H9 (cell line): ENCODE measurements around the gene GRIP1. TPM values are rescaled to one million over a fixed set of nuclear protein-coding genes. Genes with fewer than 3 reads are reported as not detected.

Experiments
- DNase-seq: peaks from one replicate; pipeline ENCODE4 v3.0.0-alpha.2; 2017
- H2AFZ ChIP-seq: one replicate; pipeline ENCODE4 v1.6.1; 2013; ENCODE audit warnings: mild to moderate bottlenecking, low read length, control low read depth, moderate library complexity
- H2AK5ac ChIP-seq: 2 replicates; pipeline ENCODE4 v1.6.1; 2013; ENCODE audit warnings: low read length, control low read depth, mixed read lengths; ENCODE audit not compliant: insufficient read length
- H2BK120ac ChIP-seq: one replicate; pipeline ENCODE4 v1.6.1; 2013; ENCODE audit warnings: low read depth, mild to moderate bottlenecking, low read length, control low read depth, inconsistent platforms; ENCODE audit not compliant: poor library complexity, severe bottlenecking
- H2BK12ac ChIP-seq: 2 replicates; pipeline ENCODE4 v1.6.1; 2013; ENCODE audit warnings: low read length, control low read depth, mixed read lengths, low read depth; ENCODE audit not compliant: insufficient read length
- H2BK15ac ChIP-seq: 2 replicates; pipeline ENCODE4 v1.6.1; 2013; ENCODE audit warnings: low read depth, low read length, control low read depth
- H2BK20ac ChIP-seq: one replicate; pipeline ENCODE4 v1.6.1; 2013; ENCODE audit warnings: low read depth, mild to moderate bottlenecking, low read length, control low read depth, inconsistent platforms; ENCODE audit not compliant: poor library complexity, severe bottlenecking
- H2BK5ac ChIP-seq: 2 replicates; pipeline ENCODE4 v1.6.1; 2013; ENCODE audit warnings: low read length, control low read depth, mixed read lengths; ENCODE audit not compliant: insufficient read length
- H3K14ac ChIP-seq: 2 replicates; pipeline ENCODE4 v1.6.1; 2013; ENCODE audit warnings: low read length, control low read depth; ENCODE audit not compliant: insufficient read depth
- H3K18ac ChIP-seq: 2 replicates; pipeline ENCODE4 v1.6.1; 2013; ENCODE audit warnings: low read depth, mild to moderate bottlenecking, mixed read lengths, low read length, control low read depth; ENCODE audit not compliant: insufficient read length
- H3K23ac ChIP-seq: 2 replicates; pipeline ENCODE4 v1.6.1; 2013; ENCODE audit warnings: low read length, control low read depth, mixed read lengths, low read depth; ENCODE audit not compliant: insufficient read length
- H3K23me2 ChIP-seq: 2 replicates; pipeline ENCODE4 v1.6.1; 2013; ENCODE audit warnings: low read depth, mild to moderate bottlenecking, mixed read lengths, low read length, control low read depth; ENCODE audit not compliant: insufficient read length, poor library complexity, severe bottlenecking
- H3K27ac ChIP-seq: 2 replicates; pipeline ENCODE4 v1.5.1; 2013; ENCODE audit warnings: low read length, control low read depth, mixed read lengths, low read depth; ENCODE audit not compliant: insufficient read length
- H3K27me3 ChIP-seq: 2 replicates; pipeline ENCODE4 v1.6.1; 2013; ENCODE audit warnings: low read length, control low read depth, inconsistent platforms; ENCODE audit not compliant: insufficient read depth
- H3K4ac ChIP-seq: 2 replicates; pipeline ENCODE4 v1.6.1; 2013; ENCODE audit warnings: low read depth, mild to moderate bottlenecking, control low read depth, inconsistent platforms, low read length, moderate library complexity
- H3K4me1 ChIP-seq: 2 replicates; pipeline ENCODE4 v1.6.1; 2013; ENCODE audit warnings: low read length, control low read depth, inconsistent platforms; ENCODE audit not compliant: insufficient read depth
- H3K4me2 ChIP-seq: 2 replicates; pipeline ENCODE4 v1.6.1; 2013; ENCODE audit warnings: low read length, control low read depth, mixed read lengths; ENCODE audit not compliant: insufficient read length, insufficient read depth
- H3K56ac ChIP-seq: 2 replicates; pipeline ENCODE4 v1.6.1; 2013; ENCODE audit warnings: low read depth, mild to moderate bottlenecking, mixed read lengths, low read length, control low read depth; ENCODE audit not compliant: insufficient read length
- H3K79me1 ChIP-seq: 2 replicates; pipeline ENCODE4 v1.6.1; 2013; ENCODE audit warnings: low read depth, mild to moderate bottlenecking, moderate library complexity, low read length, control low read depth, inconsistent platforms; ENCODE audit not compliant: insufficient read depth, poor library complexity, severe bottlenecking
- H3K79me2 ChIP-seq: 2 replicates; pipeline ENCODE4 v1.6.1; 2013; ENCODE audit warnings: low read length, control low read depth, inconsistent platforms; ENCODE audit not compliant: insufficient read depth
- H3K9ac ChIP-seq: 2 replicates; pipeline ENCODE4 v1.6.1; 2013; ENCODE audit warnings: low read length, control low read depth, mixed read lengths; ENCODE audit not compliant: insufficient read length; ENCODE audit errors: extremely low read depth
- H3K9me3 ChIP-seq: one replicate; pipeline ENCODE4 v1.6.1; 2013; ENCODE audit warnings: low read depth, low read length, inconsistent platforms; ENCODE audit not compliant: control insufficient read depth
- H3T11ph ChIP-seq: one replicate; pipeline ENCODE4 v1.6.1; 2013; ENCODE audit warnings: mild to moderate bottlenecking, low read length, control low read depth, inconsistent platforms
- H4K20me1 ChIP-seq: one replicate; pipeline ENCODE4 v1.6.1; 2013; ENCODE audit not compliant: control insufficient read depth, insufficient read length, insufficient read depth
- H4K5ac ChIP-seq: 2 replicates; pipeline ENCODE4 v1.6.1; 2013; ENCODE audit warnings: low read depth, mild to moderate bottlenecking, mixed read lengths, low read length, control low read depth; ENCODE audit not compliant: insufficient read length
- H4K8ac ChIP-seq: replicated peaks from 2 replicates; pipeline ENCODE4 v1.6.1; 2013; ENCODE audit warnings: low read length, control low read depth, mixed read lengths, low read depth; ENCODE audit not compliant: insufficient read length
- H4K91ac ChIP-seq: 2 replicates; pipeline ENCODE4 v1.6.1; 2013; ENCODE audit warnings: low read depth, mild to moderate bottlenecking, moderate library complexity, mixed read lengths, low read length, control low read depth; ENCODE audit not compliant: insufficient read length
- H3K27ac Mint-ChIP-seq, 3 experiments: 2 replicates in 2 of 3; 3 replicates in 1 of 3; pipeline ENCODE4 v1.8.0; 2020 to 2021; ENCODE audit warnings: mixed read lengths in 3 of 3, mild to moderate bottlenecking in 1 of 3, moderate library complexity in 1 of 3
- H3K27me3 Mint-ChIP-seq: 2 replicates; pipeline ENCODE4 v1.8.0; 2021; ENCODE audit warnings: low read depth, mild to moderate bottlenecking, moderate library complexity, mixed read lengths
- H3K36me3 Mint-ChIP-seq, 3 experiments: 2 replicates in 2 of 3; 3 replicates in 1 of 3; pipeline ENCODE4 v1.8.0; 2020 to 2021; ENCODE audit warnings: low read depth in 3 of 3, mixed read lengths in 3 of 3; ENCODE audit not compliant: insufficient read depth in 1 of 3
- H3K4me1 Mint-ChIP-seq, 2 experiments: 2 replicates each; pipeline ENCODE4 v1.8.0; 2020; ENCODE audit warnings: mixed read lengths in 2 of 2
- H3K4me3 Mint-ChIP-seq, 2 experiments: 2 replicates in 1 of 2; 3 replicates in 1 of 2; pipeline ENCODE4 v1.8.0; 2020 to 2021; ENCODE audit warnings: mild to moderate bottlenecking in 2 of 2, mixed read lengths in 2 of 2, moderate library complexity in 1 of 2
- H3K9me3 Mint-ChIP-seq, 2 experiments: 2 replicates in 1 of 2; 3 replicates in 1 of 2; pipeline ENCODE4 v1.8.0; 2020; ENCODE audit warnings: mild to moderate bottlenecking in 2 of 2, mixed read lengths in 2 of 2, moderate library complexity in 1 of 2
- CTCF ChIP-seq: fragments of 200-600 bp; sonication (generic); conservative IDR thresholded peaks from 3 replicates; pipeline ENCODE4 v1.8.0; 2021; ENCODE audit warnings: antibody characterized with exemption, mild to moderate bottlenecking
- WGBS: extraction: QIAGEN DNeasy Blood & Tissue Kit; methylation state at CpG from one replicate; pipeline ENCODE4 v1.1.7; 2013; ENCODE audit warnings: missing lambda C conversion rate, low lambda C conversion rate, mixed read lengths; ENCODE audit not compliant: insufficient read length; ENCODE audit errors: extremely low coverage; 5-methylcytosine and 5-hydroxymethylcytosine counted together
- total RNA-seq: library from RNA; stranded (reverse); gene quantifications from 2 replicates; pipeline ENCODE4 v1.2.1, GENCODE V29; 2021

GRIP1 gene
- total RNA-seq, 1 experiment from 2014 or later, result 19.5 TPM

GRCh38 chr12:66456612-66457011 lies 222.3 kb downstream of the GRIP1 start:
- Histone ChIP-seq H4K20me1 (no peaks in the 10 kb centered on the region), H2BK5ac (no peak overlapping the region), H2AFZ (no peak overlapping the region), H3K23ac (no peak overlapping the region), H3K4me2 (no peak overlapping the region), H3K14ac (no peak overlapping the region), H3K4me1 (no peaks in the 10 kb centered on the region), H3K9me3 (no peaks in the 10 kb centered on the region), H3K9ac (no peak overlapping the region), H3K79me1 (no peaks in the 10 kb centered on the region), H3K4ac (no peak overlapping the region), H3K27ac (no peak overlapping the region), H4K8ac (no peak overlapping the region), H3K23me2 (no peaks in the 10 kb centered on the region), H2AK5ac (no peak overlapping the region), H2BK15ac (no peak overlapping the region), H2BK120ac (no peak overlapping the region), H3K18ac (no peak overlapping the region), H3K27me3 (no peaks in the 10 kb centered on the region), H2BK12ac (no peak overlapping the region), H4K91ac (no peak overlapping the region), H3T11ph (no peak overlapping the region), H3K79me2 (no peaks in the 10 kb centered on the region), H3K56ac (no peak overlapping the region), H4K5ac (no peak overlapping the region), H2BK20ac (no peak overlapping the region)
- H3K36me3 Mint-ChIP-seq, result no peaks in the 10 kb centered on the region; a peak in 1 of 7 replicates
- no peaks in the 10 kb centered on the region; a peak in 1 of 4 replicates for H3K4me1 Mint-ChIP-seq
- no peak overlapping the region for H3K27ac Mint-ChIP-seq
- no CpG with 5 or more reads among the region's 2 CpGs for WGBS
- no peaks in the 10 kb centered on the region for H3K9me3 Mint-ChIP-seq
- no peak for TF ChIP-seq CTCF
- no peak for DNase-seq
- H3K27me3 Mint-ChIP-seq, result no peaks in the 10 kb centered on the region
- H3K4me3 Mint-ChIP-seq, result no peak overlapping the region
